OCI-LY1 (cell line): ENCODE data around the gene SLC2A2.

Source experiments
- CTCF ChIP-seq: fragments of 200-600 bp; sonication (generic), shearing (Covaris generic); IDR thresholded peaks from 2 replicates; pipeline ENCODE4 v1.5.1; 2017; ENCODE audit warnings: mild to moderate bottlenecking, antibody characterized with exemption, low read length, moderate library complexity, mixed read lengths
- EZH2 ChIP-seq: fragments of 200-600 bp; sonication (generic), shearing (Covaris generic); IDR thresholded peaks from 2 replicates; pipeline ENCODE4 v1.8.0; 2017; ENCODE audit warnings: borderline replicate concordance, mixed run types, mild to moderate bottlenecking, antibody characterized with exemption, low read length, moderate library complexity, mixed read lengths

GRCh38 chr3:171059978-171060377, 33.5 kb upstream of the SLC2A2 start:
- TF ChIP-seq CTCF, result no peak
- TF ChIP-seq EZH2, result no peak
